Neutrophil (primary cell): ENCODE data around the gene GALR3.

ENCODE experiments used
- H3K27ac ChIP-seq: fragments of 200-600 bp; sonication (generic); 2 replicates; pipeline ENCODE4 v1.5.1; 2016; ENCODE audit warnings: mild to moderate bottlenecking, moderate library complexity
- H3K27me3 ChIP-seq: fragments of 200-600 bp; sonication (generic); 2 replicates; pipeline ENCODE4 v1.6.0; 2016; ENCODE audit warnings: mild to moderate bottlenecking
- H3K36me3 ChIP-seq: fragments of 200-600 bp; sonication (generic); 2 replicates; pipeline ENCODE4 v1.5.1; 2017
- H3K4me1 ChIP-seq, 2 experiments: fragments of 200-600 bp in 1 of 2; sonication (generic) in 1 of 2; 1 replicate in 1 of 2; 2 replicates in 1 of 2; pipeline versions ENCODE4 v1.5.1 to v1.6.1; 2013 to 2016; ENCODE audit warnings: low read depth in 1 of 2, low read length in 1 of 2, mild to moderate bottlenecking in 1 of 2, moderate library complexity in 1 of 2; ENCODE audit not compliant: control insufficient read depth in 1 of 2, insufficient read depth in 1 of 2
- H3K4me3 ChIP-seq, 2 experiments: fragments of 200-600 bp in 1 of 2; sonication (generic) in 1 of 2; 1 replicate in 1 of 2; 2 replicates in 1 of 2; pipeline ENCODE4 v1.5.1; 2013 to 2016; ENCODE audit warnings: low read depth in 1 of 2, low read length in 1 of 2, mild to moderate bottlenecking in 1 of 2, moderate library complexity in 1 of 2
- H3K9me3 ChIP-seq: fragments of 200-600 bp; sonication (generic); 2 replicates; pipeline ENCODE4 v1.5.1; 2016
- TF ChIP-seq, protein P1 (sequence below): fragments of 200-600 bp; sonication (generic); IDR thresholded peaks from 2 replicates; pipeline ENCODE4 v1.5.1; 2016; ENCODE audit warnings: antibody characterized with exemption

GALR3 gene

GRCh38 chr22:37850801-37851200 lies 27.6 kb downstream of the GALR3 start:
- H3K4me1 ChIP-seq: peaks cover 17 to 18% of the 10 kb centered on the region in 2 experiments
- H3K27me3 ChIP-seq: no peaks in the 10 kb centered on the region
- peaks cover 44% of the 10 kb centered on the region for H3K36me3 ChIP-seq
- no peaks in the 10 kb centered on the region for H3K9me3 ChIP-seq
- H3K27ac ChIP-seq: no peak overlapping the region
- TF ChIP-seq, protein P1, sequence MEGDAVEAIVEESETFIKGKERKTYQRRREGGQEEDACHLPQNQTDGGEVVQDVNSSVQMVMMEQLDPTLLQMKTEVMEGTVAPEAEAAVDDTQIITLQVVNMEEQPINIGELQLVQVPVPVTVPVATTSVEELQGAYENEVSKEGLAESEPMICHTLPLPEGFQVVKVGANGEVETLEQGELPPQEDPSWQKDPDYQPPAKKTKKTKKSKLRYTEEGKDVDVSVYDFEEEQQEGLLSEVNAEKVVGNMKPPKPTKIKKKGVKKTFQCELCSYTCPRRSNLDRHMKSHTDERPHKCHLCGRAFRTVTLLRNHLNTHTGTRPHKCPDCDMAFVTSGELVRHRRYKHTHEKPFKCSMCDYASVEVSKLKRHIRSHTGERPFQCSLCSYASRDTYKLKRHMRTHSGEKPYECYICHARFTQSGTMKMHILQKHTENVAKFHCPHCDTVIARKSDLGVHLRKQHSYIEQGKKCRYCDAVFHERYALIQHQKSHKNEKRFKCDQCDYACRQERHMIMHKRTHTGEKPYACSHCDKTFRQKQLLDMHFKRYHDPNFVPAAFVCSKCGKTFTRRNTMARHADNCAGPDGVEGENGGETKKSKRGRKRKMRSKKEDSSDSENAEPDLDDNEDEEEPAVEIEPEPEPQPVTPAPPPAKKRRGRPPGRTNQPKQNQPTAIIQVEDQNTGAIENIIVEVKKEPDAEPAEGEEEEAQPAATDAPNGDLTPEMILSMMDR: no peak
- no peak overlapping the region for H3K4me3 ChIP-seq

DNA sequence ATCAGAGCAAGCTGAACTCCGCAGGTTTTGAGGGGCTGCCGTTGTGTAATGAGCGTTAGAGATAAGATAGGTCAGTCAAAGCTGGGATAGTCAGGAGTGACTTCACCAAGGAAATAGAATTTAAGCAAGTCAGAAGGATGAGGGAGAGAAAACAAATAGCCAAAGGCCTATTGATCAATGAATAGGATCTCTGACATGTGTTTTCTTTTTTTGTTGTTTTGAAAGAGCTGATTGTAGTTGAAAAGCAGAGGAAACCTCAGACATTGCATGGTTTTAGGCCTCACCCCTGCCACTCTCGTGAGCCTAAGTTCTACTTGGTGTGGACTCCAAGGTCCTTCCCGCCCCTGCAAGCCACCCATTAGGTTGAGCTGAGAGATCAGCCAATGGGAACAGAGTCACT lies 29.2 kb downstream of the GALR3 start:
- Histone ChIP-seq H3K27me3 (no peaks in the 10 kb centered on the region), H3K4me1 (peaks cover 17 to 18% of the 10 kb centered on the region in 2 experiments), H3K4me3 (no peak overlapping the region), H3K36me3 (peaks cover 58% of the 10 kb centered on the region), H3K9me3 (no peaks in the 10 kb centered on the region), H3K27ac (no peak overlapping the region)
- TF ChIP-seq, protein P1: no peak

DNA sequence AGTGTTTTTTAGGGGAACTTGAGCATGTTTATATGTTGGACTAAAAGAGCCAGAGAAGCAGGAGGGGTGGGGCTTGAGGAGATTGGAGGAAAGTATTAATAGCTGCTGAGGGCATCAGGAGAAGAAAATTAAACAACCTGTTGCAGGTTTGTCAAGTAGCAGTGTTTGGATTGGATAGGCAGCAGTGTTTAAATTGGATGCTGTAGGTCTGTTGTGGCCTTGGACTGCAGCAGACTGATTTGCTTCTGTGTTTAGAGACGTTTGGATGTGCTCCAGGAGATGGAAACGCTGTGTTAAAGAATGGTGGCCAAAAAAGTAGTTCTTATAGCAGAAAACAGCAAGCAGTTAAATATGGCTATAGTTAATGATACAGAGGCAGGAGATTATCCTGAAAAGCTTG lies 31.8 kb downstream of the GALR3 start:
- no peak overlapping the region for H3K27ac ChIP-seq
- TF ChIP-seq, protein P1: no peak
- H3K36me3 ChIP-seq: peaks cover 83% of the 10 kb centered on the region
- no peaks in the 10 kb centered on the region for H3K9me3 ChIP-seq
- no peak overlapping the region for H3K4me3 ChIP-seq
- no peaks in the 10 kb centered on the region for H3K27me3 ChIP-seq
- peaks cover 6 to 7% of the 10 kb centered on the region in 2 experiments for H3K4me1 ChIP-seq

- Histone ChIP-seq H3K27ac (no peak overlapping the region), H3K4me1 (peaks cover under 1 to 2% of the 10 kb centered on the region in 2 experiments), H3K9me3 (no peaks in the 10 kb centered on the region), H3K27me3 (no peaks in the 10 kb centered on the region), H3K36me3 (peaks cover 88% of the 10 kb centered on the region), H3K4me3 (no peak overlapping the region)
- TF ChIP-seq, protein P1: no peak
Measured at GRCh38 chr22:37855462-37855861, 32.3 kb downstream of the GALR3 start.

GRCh38 chr22:37860796-37861421 lies 37.7 kb downstream of the GALR3 start:
- Histone ChIP-seq H3K36me3 (peaks cover 98% of the 10 kb centered on the region), H3K4me3 (no peak overlapping the region), H3K27me3 (no peaks in the 10 kb centered on the region), H3K9me3 (no peaks in the 10 kb centered on the region), H3K4me1 (no peaks in the 10 kb centered on the region), H3K27ac (no peak overlapping the region)
- TF ChIP-seq, protein P1: no peak
